Nephron progenitor cell (in vitro differentiated cells): Measurements from ENCODE around the gene DHRS4.

Source experiments
- DNase-seq: peaks from one replicate; pipeline ENCODE4 v3.0.0; 2021
- H3K27ac Mint-ChIP-seq: 2 replicates; pipeline ENCODE4 v1.8.0; 2021; ENCODE audit warnings: mild to moderate bottlenecking, moderate library complexity, mixed read lengths
- H3K27me3 Mint-ChIP-seq: 2 replicates; pipeline ENCODE4 v1.8.0; 2021; ENCODE audit warnings: mild to moderate bottlenecking, low read depth, mixed read lengths; ENCODE audit not compliant: poor library complexity
- H3K36me3 Mint-ChIP-seq: 2 replicates; pipeline ENCODE4 v1.8.0; 2021; ENCODE audit warnings: low read depth, mixed read lengths
- H3K4me1 Mint-ChIP-seq: 2 replicates; pipeline ENCODE4 v1.8.0; 2021; ENCODE audit warnings: mixed read lengths
- H3K4me3 Mint-ChIP-seq: 2 replicates; pipeline ENCODE4 v1.8.0; 2021; ENCODE audit warnings: mild to moderate bottlenecking, moderate library complexity, mixed read lengths
- H3K9me3 Mint-ChIP-seq: 2 replicates; pipeline ENCODE4 v1.8.0; 2021; ENCODE audit warnings: mild to moderate bottlenecking, moderate library complexity, mixed read lengths
- TF ChIP-seq, protein P1 (sequence below): fragments of 200-600 bp; sonication (generic); IDR thresholded peaks from 2 replicates; pipeline ENCODE4 v1.5.0; 2021; ENCODE audit warnings: antibody characterized with exemption

The DHRS4 gene

DNA sequence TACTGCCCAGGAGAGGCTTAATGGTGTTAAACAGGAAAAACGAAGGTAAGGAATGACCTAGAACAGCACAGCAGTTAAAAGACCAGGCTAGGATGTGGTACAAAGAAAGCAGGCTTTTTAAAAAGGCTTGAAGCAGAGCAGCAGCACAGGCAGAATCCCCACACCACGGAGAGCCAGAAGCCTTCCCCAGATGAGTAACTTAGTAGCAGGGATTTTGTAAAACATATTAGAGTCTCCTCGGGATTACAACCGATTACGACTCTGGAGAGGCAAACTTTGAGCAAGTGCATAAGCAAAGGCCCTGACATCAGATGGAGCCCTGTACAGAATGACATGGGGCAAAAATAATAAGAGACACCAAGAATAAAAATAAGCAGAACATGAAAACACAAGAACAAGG lies 37.1 kb upstream of the DHRS4 start:
- Mint-ChIP-seq H3K4me1 (no peaks in the 10 kb centered on the region), H3K9me3 (peaks cover 16% of the 10 kb centered on the region), H3K36me3 (no peaks in the 10 kb centered on the region), H3K27me3 (peaks cover 14% of the 10 kb centered on the region), H3K4me3 (no peak overlapping the region), H3K27ac (no peak overlapping the region)
- no peak for DNase-seq
- TF ChIP-seq, protein P1, sequence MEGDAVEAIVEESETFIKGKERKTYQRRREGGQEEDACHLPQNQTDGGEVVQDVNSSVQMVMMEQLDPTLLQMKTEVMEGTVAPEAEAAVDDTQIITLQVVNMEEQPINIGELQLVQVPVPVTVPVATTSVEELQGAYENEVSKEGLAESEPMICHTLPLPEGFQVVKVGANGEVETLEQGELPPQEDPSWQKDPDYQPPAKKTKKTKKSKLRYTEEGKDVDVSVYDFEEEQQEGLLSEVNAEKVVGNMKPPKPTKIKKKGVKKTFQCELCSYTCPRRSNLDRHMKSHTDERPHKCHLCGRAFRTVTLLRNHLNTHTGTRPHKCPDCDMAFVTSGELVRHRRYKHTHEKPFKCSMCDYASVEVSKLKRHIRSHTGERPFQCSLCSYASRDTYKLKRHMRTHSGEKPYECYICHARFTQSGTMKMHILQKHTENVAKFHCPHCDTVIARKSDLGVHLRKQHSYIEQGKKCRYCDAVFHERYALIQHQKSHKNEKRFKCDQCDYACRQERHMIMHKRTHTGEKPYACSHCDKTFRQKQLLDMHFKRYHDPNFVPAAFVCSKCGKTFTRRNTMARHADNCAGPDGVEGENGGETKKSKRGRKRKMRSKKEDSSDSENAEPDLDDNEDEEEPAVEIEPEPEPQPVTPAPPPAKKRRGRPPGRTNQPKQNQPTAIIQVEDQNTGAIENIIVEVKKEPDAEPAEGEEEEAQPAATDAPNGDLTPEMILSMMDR: no peak

DNA sequence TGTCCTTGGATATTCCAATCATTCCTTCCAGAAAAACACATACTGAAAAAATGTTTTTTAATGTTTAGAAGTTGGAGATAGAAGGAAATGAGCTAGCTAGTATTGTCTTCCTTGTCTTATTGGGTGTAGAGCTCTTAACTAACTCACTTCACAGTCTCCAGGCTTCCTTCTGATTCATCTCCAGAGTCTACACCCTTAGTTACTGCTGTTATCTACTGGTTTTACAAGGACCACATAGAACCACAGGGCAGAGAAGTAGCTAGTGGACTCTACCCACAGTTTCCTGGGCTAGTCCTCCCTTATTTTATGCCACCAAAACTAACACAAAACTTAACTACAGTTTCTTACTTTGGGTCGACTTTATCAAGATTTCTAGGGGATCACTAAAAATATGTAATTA lies 31.0 kb upstream of the DHRS4 start:
- no peaks in the 10 kb centered on the region for H3K36me3 Mint-ChIP-seq
- TF ChIP-seq, protein P1: no peak
- no peaks in the 10 kb centered on the region for H3K4me1 Mint-ChIP-seq
- H3K4me3 Mint-ChIP-seq: no peak overlapping the region
- peaks cover 17% of the 10 kb centered on the region for H3K9me3 Mint-ChIP-seq
- H3K27me3 Mint-ChIP-seq: peaks cover 36% of the 10 kb centered on the region
- no peak for DNase-seq
- no peak overlapping the region for H3K27ac Mint-ChIP-seq

DNA sequence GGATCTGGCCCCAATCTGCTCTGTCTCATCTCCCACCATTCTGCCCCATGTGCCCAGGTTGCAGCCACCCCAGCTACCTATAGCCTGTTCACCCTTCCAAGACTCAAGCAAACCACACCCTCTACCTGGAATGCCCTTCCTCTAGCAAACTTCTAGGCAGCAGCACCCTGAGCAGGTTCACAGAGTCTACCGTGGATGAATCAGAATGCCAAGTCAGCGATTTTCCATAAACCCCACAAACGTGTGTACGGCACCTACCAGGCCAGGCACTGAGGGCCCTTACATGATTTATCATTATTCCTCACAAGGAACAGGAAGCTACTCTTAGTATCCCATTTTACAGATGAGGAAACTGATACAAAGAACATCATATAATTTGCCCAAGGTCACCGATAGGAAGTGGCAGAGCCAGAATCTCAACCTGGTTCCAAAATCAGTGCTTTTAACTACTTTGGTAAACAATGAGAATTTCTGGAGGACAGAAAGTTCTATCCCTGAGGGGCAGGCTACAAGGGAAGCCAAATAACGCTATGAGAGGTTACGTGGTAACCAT lies 28.0 kb upstream of the DHRS4 start:
- TF ChIP-seq, protein P1: no peak
- H3K4me3 Mint-ChIP-seq: no peak overlapping the region
- H3K4me1 Mint-ChIP-seq: no peaks in the 10 kb centered on the region
- H3K9me3 Mint-ChIP-seq: peaks cover 11% of the 10 kb centered on the region
- no peak for DNase-seq
- no peak overlapping the region for H3K27ac Mint-ChIP-seq
- H3K36me3 Mint-ChIP-seq: no peaks in the 10 kb centered on the region
- peaks cover 42% of the 10 kb centered on the region for H3K27me3 Mint-ChIP-seq

DNA sequence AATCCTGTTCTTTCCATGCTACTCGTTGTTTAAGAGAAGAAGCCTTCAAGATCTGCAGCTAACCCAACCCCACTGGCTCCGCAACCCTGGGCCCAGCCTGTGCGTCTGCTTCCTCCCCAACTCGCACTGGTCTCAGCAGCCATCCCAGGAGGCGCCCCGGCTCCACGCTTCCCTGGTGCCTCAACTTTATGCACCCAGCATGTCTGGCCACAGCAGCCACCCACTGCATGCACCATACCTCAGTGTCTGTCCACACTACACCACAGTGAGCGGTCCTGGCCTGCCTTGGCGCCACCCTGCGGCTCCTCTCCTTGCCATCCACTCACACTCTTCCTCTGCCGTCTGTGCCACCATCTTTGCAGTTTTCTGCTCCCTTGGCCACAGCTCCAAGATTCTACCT lies 27.0 kb upstream of the DHRS4 start:
- no peaks in the 10 kb centered on the region for H3K4me1 Mint-ChIP-seq
- H3K36me3 Mint-ChIP-seq: no peaks in the 10 kb centered on the region
- H3K27me3 Mint-ChIP-seq: peaks cover 42% of the 10 kb centered on the region

DNA sequence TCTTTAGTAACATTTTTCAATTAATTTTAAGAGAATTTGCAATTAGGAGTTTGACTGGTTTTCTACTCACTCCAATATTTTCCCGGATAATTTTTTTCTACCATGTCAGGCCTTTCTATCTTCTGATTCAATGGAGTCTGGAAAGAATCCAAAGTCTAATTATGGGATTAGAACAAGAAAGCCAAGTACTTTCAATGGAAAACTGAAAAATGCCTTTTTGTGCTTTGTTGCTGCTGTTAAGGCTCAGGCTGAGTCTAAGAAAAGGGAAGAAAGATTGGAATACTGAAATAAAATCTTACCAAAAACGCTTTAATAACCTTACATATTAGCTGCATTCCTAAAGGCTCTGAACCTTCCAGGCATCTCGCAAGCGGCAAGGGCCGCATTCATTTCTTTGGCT lies 24.4 kb upstream of the DHRS4 start:
- H3K36me3 Mint-ChIP-seq: no peaks in the 10 kb centered on the region
- no peak overlapping the region for H3K4me3 Mint-ChIP-seq
- TF ChIP-seq, protein P1: no peak
- peaks cover 20% of the 10 kb centered on the region for H3K4me1 Mint-ChIP-seq
- DNase-seq: no peak
- H3K27me3 Mint-ChIP-seq: peaks cover 26% of the 10 kb centered on the region
- no peak overlapping the region for H3K27ac Mint-ChIP-seq
- no peaks in the 10 kb centered on the region for H3K9me3 Mint-ChIP-seq

More for the DNA sequence above, 27.0 kb upstream of the DHRS4 start:
- TF ChIP-seq, protein P1: no peak
- no peak for DNase-seq
- Mint-ChIP-seq H3K4me3 (no peak overlapping the region), H3K27ac (no peak overlapping the region), H3K9me3 (peaks cover 10% of the 10 kb centered on the region)

DNA sequence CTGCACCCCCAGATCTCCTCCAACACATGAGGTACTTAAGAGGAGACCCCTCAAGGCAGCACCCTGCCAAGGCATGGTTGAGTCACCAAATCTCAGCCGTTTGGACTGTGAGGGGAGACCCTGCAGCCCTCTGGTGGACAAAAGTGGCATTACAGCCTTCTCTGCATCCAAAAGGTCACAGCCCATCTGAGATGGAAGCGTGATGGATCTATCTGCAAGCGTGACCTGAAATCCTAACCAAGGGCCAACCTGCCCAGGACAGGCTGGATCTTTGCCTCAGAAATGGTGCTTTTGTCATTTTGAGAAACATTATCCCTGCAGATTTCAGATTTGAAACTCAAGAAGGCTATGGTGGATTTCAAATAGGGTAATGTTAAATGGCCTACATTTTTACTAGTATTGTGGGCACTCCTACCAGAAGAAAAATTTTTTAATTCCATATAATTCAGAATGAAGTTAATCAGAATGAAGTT lies 23.7 kb upstream of the DHRS4 start:
- Mint-ChIP-seq H3K4me3 (no peak overlapping the region), H3K27ac (no peak overlapping the region), H3K4me1 (peaks cover 27% of the 10 kb centered on the region), H3K27me3 (peaks cover 24% of the 10 kb centered on the region), H3K36me3 (no peaks in the 10 kb centered on the region), H3K9me3 (no peaks in the 10 kb centered on the region)
- TF ChIP-seq, protein P1: peak; percentile 93
- peak; percentile 90 for DNase-seq
